BLaER1 treated with 17β-estradiol and CSF1 and Interleukin-3, amounts not matched to agents 10 nM and 100 nM (cell line): Measurements from ENCODE around the gene SSUH2.

Experiments used
- H3K27ac ChIP-seq, 11 experiments: shearing (Covaris generic); formaldehyde crosslinking; 2 replicates each; pipeline ENCODE4 v1.8.1; 2022
- H3K27me3 ChIP-seq, 11 experiments: shearing (Covaris generic); formaldehyde crosslinking; 2 replicates each; pipeline ENCODE4 v1.8.1; 2022
- H3K36me3 ChIP-seq, 11 experiments: shearing (Covaris generic); formaldehyde crosslinking; 2 replicates each; pipeline ENCODE4 v1.8.1; 2022
- H3K4me1 ChIP-seq, 10 experiments: shearing (Covaris generic); formaldehyde crosslinking; 2 replicates each; pipeline ENCODE4 v1.8.1; 2022
- H3K4me2 ChIP-seq, 11 experiments: shearing (Covaris generic); formaldehyde crosslinking; 2 replicates each; pipeline ENCODE4 v1.8.1; 2022
- H3K4me3 ChIP-seq, 10 experiments: shearing (Covaris generic); formaldehyde crosslinking; 2 replicates each; pipeline ENCODE4 v1.8.1; 2022
- H3K9ac ChIP-seq, 11 experiments: shearing (Covaris generic); formaldehyde crosslinking; 2 replicates each; pipeline ENCODE4 v1.8.1; 2022
- H3K9me3 ChIP-seq, 11 experiments: shearing (Covaris generic); formaldehyde crosslinking; replicated peaks in 1 of 11; 2 replicates each; pipeline ENCODE4 v1.8.1; 2022
- H4K20me1 ChIP-seq, 11 experiments: shearing (Covaris generic); formaldehyde crosslinking; 2 replicates each; pipeline ENCODE4 v1.8.1; 2022
- Cebpa-rat ChIP-seq, 11 experiments: shearing (Covaris generic); IDR thresholded peaks; 2 replicates each; pipeline ENCODE4 v1.8.1; 2022

The SSUH2 gene

DNA sequence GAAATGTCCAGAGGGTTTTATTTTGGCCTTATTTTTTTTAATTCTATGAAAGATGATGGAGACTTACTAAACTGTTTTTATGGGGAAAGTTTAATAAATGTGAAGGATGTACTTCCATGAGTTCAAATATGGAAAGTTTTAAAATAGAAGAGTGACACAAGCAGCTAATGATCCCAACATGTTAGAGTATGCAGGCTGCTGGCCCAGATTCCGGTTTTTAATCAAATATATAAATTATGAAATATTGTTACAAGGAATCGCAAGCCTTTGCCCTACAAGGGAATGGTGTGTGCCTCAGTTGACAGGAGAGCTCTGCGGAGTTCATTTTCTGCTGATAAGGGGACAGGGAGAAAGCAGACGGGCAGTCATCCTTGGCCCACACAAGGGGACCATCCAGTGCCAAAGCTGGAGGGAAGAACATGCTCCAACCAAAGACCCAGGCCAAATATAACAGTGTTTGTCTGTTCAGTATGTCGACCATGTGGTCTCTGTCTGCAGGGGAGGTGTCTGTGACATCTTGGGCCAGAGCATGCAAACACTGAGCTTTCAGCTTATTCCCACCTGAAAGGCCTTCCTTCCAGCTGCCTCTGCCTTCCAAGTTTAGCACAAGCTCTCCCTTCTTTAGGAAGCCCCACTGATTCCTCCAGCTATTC is 69.8 kb downstream of the SSUH2 start:
- H4K20me1 ChIP-seq, result no peaks in the 10 kb centered on the region
- no peak overlapping the region for H3K4me3 ChIP-seq
- H3K9ac ChIP-seq, result no peak overlapping the region
- H3K4me1 ChIP-seq, result peaks cover 14 to 54% (median 21%) of the 10 kb centered on the region in 10 experiments
- H3K9me3 ChIP-seq, result peaks cover 0 to 3% (median 0%) of the 10 kb centered on the region in 11 experiments; a peak in 2 of 22 replicates
- no peak overlapping the region for H3K27ac ChIP-seq
- H3K36me3 ChIP-seq, result no peaks in the 10 kb centered on the region
- TF ChIP-seq Cebpa-rat (IDR thresholded peaks at IDR 0.05), result no peak
- no peak overlapping the region for H3K4me2 ChIP-seq
- H3K27me3 ChIP-seq, result no peaks in the 10 kb centered on the region

DNA sequence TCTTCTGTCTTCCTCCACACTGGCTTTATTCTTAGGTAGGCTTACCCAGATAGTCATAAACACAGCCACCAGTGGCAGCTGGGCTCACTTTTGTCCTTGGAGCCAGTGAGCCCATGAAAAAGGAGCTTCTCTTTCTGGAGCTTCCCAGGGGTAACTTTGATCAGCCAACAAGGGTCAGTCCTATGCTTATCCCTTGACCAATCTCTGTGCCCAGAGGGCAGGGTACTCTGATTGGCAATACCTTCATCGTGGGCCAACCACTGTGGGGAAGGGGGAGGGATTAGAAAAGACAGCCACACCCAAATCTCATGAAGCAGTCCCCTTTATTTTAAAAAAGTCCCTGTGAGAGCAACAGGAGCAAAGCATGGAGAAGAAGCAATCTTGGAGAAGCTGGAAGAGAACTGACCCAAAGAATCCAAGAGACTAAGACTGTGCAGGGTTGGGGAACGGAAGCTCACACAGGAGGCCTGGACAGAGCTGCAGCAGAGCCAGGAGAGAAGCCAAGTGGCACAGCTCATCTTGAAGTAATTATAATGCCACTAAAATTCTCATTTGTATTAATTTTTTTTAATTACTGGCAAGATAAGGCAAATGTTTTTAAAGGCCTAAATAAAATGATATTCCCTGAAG is 70.4 kb downstream of the SSUH2 start:
- Histone ChIP-seq H4K20me1 (no peaks in the 10 kb centered on the region), H3K9ac (no peak overlapping the region), H3K4me3 (no peak overlapping the region), H3K36me3 (no peaks in the 10 kb centered on the region), H3K27me3 (no peaks in the 10 kb centered on the region), H3K4me2 (peak overlapping the region in 3 of 11 experiments; percentile 16 to 64 (median 63); a peak in 6 of 22 replicates), H3K9me3 (peaks cover 0 to 3% (median 0%) of the 10 kb centered on the region in 11 experiments; a peak in 2 of 22 replicates), H3K27ac (no peak overlapping the region), H3K4me1 (peaks cover 14 to 56% (median 22%) of the 10 kb centered on the region in 10 experiments)
- TF ChIP-seq Cebpa-rat (IDR thresholded peaks at IDR 0.05), result no peak

DNA sequence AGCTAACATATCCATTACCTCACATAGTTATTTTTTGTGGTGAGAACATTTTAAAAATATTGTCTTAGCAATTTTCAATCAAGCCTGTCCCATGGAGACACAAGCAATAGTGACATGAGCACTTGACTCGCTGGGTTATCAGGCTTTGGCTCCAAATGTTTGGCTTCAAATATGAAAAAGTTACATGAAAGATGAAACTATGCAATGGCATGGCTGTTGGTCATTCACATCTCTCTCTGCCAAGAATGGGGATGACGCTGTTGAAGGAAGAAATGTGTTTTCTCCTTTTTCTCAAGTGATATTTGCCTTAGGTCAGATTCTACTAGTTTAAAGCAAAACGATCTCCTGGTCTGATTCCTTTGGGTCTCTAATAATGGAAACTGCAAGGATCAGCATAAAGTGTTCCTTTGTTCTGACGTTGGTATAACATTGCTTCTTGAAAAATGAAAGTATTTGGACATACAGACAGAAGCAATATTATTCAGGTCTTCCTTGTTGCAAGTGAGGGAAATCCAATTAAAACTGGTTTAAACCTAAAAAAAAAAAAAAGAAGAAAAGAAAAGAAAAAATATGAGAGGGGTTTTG is 71.2 kb downstream of the SSUH2 start:
- Histone ChIP-seq H3K4me2 (peak overlapping the region in 3 of 11 experiments; percentile 16 to 64 (median 63); a peak in 6 of 22 replicates), H3K27ac (no peak overlapping the region), H3K4me3 (no peak overlapping the region), H3K36me3 (no peaks in the 10 kb centered on the region), H3K9ac (no peak overlapping the region), H3K4me1 (peaks cover 14 to 56% (median 27%) of the 10 kb centered on the region in 10 experiments), H3K27me3 (no peaks in the 10 kb centered on the region), H4K20me1 (no peaks in the 10 kb centered on the region), H3K9me3 (peaks cover 0 to 3% (median 0%) of the 10 kb centered on the region in 11 experiments; a peak in 2 of 22 replicates)
- no peak for TF ChIP-seq Cebpa-rat (IDR thresholded peaks at IDR 0.05)

DNA sequence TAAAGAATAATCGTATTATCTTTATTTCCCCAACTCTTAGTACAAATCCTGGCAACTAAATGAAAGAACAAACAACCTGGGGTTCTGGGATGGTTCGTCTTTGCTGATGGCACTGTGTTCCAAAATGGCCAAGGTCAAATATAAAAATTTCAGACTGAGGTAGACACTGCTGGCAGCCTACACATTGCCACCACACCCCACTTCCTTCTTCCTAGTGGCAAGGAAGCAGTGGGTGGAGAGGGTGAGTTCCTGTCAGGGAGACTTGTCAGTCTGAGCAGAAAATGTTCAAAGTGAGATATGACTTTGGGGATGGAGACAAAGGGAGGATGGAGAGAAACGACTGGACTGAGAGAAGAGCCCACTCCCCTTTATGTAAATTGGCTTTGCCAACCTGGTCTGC is 73.3 kb downstream of the SSUH2 start:
- TF ChIP-seq Cebpa-rat (IDR thresholded peaks at IDR 0.05), result no peak

More for the DNA sequence above, 73.3 kb downstream of the SSUH2 start:
- H3K9me3 ChIP-seq, result no peaks in the 10 kb centered on the region; a peak in 1 of 22 replicates
- peaks cover 14 to 60% (median 31%) of the 10 kb centered on the region in 10 experiments for H3K4me1 ChIP-seq
- peak overlapping the region in 2 of 10 experiments; percentile 9 to 16; a peak in 1 of 20 replicates for H3K4me3 ChIP-seq
- peak overlapping the region in 10 of 11 experiments; percentile 44 to 72 (median 67); a peak in 20 of 22 replicates for H3K27ac ChIP-seq
- peak overlapping the region in 7 of 11 experiments; percentile 4 to 39 (median 33); a peak in 5 of 22 replicates for H3K9ac ChIP-seq
- H3K36me3 ChIP-seq, result no peaks in the 10 kb centered on the region
- H3K27me3 ChIP-seq, result no peaks in the 10 kb centered on the region
- no peaks in the 10 kb centered on the region for H4K20me1 ChIP-seq
- H3K4me2 ChIP-seq, result peak overlapping the region; percentile 51 to 90 (median 76)
